Gastroesophageal sphincter (tissue), 4 donors: ENCODE data around the gene CHD6. TPM values are rescaled to one million over a fixed set of nuclear protein-coding genes. Genes with fewer than 3 reads are reported as not detected.

Experiments used
- ATAC-seq: fragments of 150-250 bp; one replicate; pipeline ENCODE4 v1.9.1; 2016; ENCODE audit warnings: mild to moderate bottlenecking, moderate library complexity
- H3K27ac ChIP-seq, 4 donors: fragments of 200-600 bp; sonication (generic) in 3 of 4; 1 replicate in 3 of 4; 2 replicates in 1 of 4; pipeline ENCODE4 v1.5.1; 2016 to 2019
- H3K27me3 ChIP-seq: fragments of 200-600 bp; sonication (generic); one replicate; pipeline ENCODE4 v1.5.1; 2019
- H3K36me3 ChIP-seq, 2 donors: fragments of 200-600 bp; sonication (generic); one replicate each; pipeline ENCODE4 v1.5.1; 2019; ENCODE audit warnings: control low read depth in 1 of 2
- H3K4me1 ChIP-seq, 3 donors: fragments of 200-600 bp; sonication (generic); 1 replicate in 2 of 3; 2 replicates in 1 of 3; pipeline ENCODE4 v1.5.1; 2016 to 2019; ENCODE audit warnings: control low read depth in 2 of 3
- H3K4me3 ChIP-seq, 2 donors: fragments of 200-600 bp; sonication (generic); one replicate each; pipeline ENCODE4 v1.5.1; 2019; ENCODE audit warnings: mild to moderate bottlenecking in 1 of 2, moderate library complexity in 1 of 2
- H3K9me3 ChIP-seq, 3 donors: fragments of 200-600 bp; sonication (generic); one replicate each; pipeline ENCODE4 v1.5.1; 2017 to 2019; ENCODE audit warnings: control low read depth in 2 of 3
- CTCF ChIP-seq, 4 experiments: fragments of 200-600 bp in 2 of 4; fragments of 450-650 bp in 2 of 4; sonication (generic) in 1 of 4; IDR thresholded peaks; one replicate each; pipeline ENCODE4 v1.5.1; 2017 to 2019; ENCODE audit warnings: antibody characterized with exemption in 4 of 4, mild to moderate bottlenecking in 2 of 4, moderate library complexity in 2 of 4
- EP300 ChIP-seq: sonication (generic); formaldehyde crosslinking; IDR thresholded peaks from one replicate; pipeline ENCODE4 v1.6.1; 2017; ENCODE audit warnings: antibody characterized with exemption, mild to moderate bottlenecking
- POLR2A ChIP-seq, 2 donors: fragments of 450-650 bp; IDR thresholded peaks; one replicate each; pipeline ENCODE4 v1.6.1; 2017; ENCODE audit warnings: antibody characterized with exemption in 2 of 2, mild to moderate bottlenecking in 2 of 2, moderate library complexity in 1 of 2
- POLR2AphosphoS5 ChIP-seq: sonication (generic); formaldehyde crosslinking; IDR thresholded peaks from one replicate; pipeline ENCODE4 v1.6.1; 2017; ENCODE audit warnings: antibody characterized with exemption
- WGBS, 2 donors: methylation state at CpG; one replicate each; pipeline ENCODE4 v1.1.5; 2018; ENCODE audit warnings: low coverage in 1 of 2; 5-methylcytosine and 5-hydroxymethylcytosine counted together
- total RNA-seq, 4 donors: library from RNA; depleted of rRNA; stranded (reverse); fragments of >200 nt; gene quantifications; one replicate each; pipeline ENCODE4 v1.1.0, GENCODE V29; 2016

CHD6 gene
- total RNA-seq, 4 donors from 2014 or later = 37.4 to 58.3 (median 40.4) TPM

DNA sequence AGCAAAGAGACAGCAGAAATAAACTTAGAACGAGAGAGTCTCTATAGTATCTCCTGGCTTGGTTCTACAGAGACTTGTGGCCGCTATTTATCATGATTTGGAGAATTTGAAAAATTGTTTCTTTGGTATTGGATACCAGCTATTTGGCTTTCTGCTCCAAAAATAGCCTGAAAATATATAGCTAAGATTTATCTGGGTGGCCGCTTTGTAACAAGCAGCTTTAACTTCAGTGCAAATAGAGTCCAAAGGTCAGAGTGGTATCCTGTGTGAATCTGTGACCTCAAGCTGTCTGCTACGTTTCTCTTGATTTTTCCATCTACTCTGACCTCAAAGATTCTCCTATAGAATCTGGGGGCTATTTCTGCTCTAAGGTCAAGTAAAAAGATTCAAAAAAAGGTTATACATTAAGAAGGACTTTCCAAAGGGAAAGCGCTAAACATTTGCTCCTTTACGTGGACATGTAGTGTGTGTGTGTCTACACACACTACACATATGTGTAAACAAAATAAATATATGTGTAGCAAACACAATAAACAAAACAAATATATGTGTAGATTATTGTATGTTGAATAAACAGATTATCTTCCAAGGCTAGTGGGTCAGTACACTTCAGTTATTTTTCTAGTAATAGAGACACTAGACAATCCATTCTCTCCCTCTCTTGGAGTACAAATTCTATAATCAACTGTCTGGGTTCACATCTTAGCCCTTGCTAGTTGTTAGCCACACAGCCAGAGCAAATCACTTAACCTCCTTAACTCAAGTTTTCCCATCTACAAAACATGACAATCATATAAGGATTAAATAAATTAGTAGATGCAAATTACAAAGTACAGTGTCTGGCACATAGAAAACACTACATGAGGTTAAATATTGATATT lies 40.8 kb downstream of the CHD6 start:
- no peak for ATAC-seq
- Histone ChIP-seq H3K9me3 (no peaks in the 10 kb centered on the region), H3K27ac (no peak overlapping the region), H3K27me3 (no peaks in the 10 kb centered on the region), H3K4me3 (no peak overlapping the region), H3K36me3 (no peaks in the 10 kb centered on the region), H3K4me1 (peaks cover 2 to 76% (median 13%) of the 10 kb centered on the region in 3 donors)
- WGBS, 2 donors = 61 to 62% methylated on average over 6 of the region's 6 CpGs
- TF ChIP-seq POLR2A (IDR thresholded peaks at IDR 0.05) (no peak), CTCF (IDR thresholded peaks at IDR 0.05) (no peak), EP300 (no peak), POLR2AphosphoS5 (no peak)

DNA sequence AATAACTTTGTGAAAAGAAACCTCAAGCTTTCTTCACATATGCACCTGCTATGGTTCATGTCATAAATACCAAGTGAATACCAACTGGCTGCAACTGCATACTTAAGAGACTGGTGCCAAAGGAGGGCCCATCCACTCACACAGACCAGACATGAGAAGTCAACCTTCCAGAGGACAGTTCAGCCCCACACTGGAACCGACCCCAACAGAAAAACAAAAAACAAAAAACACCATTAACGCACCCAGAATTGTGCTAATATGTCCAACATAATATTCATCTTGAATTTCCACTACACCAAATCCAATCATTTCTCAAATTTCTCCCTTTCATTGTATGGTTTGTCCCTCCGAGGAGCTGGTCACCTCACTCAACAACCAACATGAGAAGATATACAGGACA lies 42.8 kb downstream of the CHD6 start:
- peaks cover 2 to 85% (median 27%) of the 10 kb centered on the region in 3 donors for H3K4me1 ChIP-seq
- no peaks in the 10 kb centered on the region for H3K27me3 ChIP-seq
- no peak for TF ChIP-seq POLR2A (IDR thresholded peaks at IDR 0.05)
- TF ChIP-seq EP300 = no peak
- TF ChIP-seq POLR2AphosphoS5 = no peak
- TF ChIP-seq CTCF (IDR thresholded peaks at IDR 0.05) = no peak
- no peak overlapping the region for H3K27ac ChIP-seq
- H3K9me3 ChIP-seq = no peaks in the 10 kb centered on the region
- WGBS, 2 donors = 98 to 100% methylated on average over 2 to 3 of the region's 3 CpGs
- no peak overlapping the region for H3K4me3 ChIP-seq
- H3K36me3 ChIP-seq = no peaks in the 10 kb centered on the region
- ATAC-seq = no peak

DNA sequence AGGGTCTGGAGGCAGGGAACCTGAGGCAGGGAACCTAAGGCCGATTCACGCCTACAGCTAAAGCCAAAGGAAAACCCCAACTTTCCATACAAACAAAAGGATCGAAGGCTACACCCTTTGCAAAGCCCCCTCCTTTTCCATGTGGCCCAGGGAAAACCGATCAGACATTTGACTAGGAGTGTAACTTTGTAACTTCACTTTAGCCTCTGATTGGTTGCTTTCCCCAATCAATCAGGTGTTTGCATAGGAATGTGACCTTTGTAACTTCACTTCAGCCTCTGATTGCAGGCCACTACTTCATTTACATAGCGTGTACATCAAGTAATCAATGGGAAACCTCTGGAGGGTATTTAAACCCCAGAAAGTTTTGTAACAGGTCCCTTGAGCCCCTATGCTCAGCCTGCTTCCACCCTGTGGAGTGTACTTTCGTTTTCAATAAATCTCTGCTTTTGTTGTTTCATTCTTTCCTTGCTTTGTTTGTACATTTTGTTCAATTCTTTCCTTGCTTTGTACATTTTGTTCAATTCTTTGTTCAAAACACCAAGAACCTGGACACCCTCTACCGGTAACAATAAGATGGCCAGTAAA lies 43.3 kb downstream of the CHD6 start:
- peaks cover 2 to 85% (median 22%) of the 10 kb centered on the region in 3 donors for H3K4me1 ChIP-seq
- no peak for ATAC-seq

GRCh38 chr20:41573955-41574354 lies 44.2 kb downstream of the CHD6 start:
- no peak overlapping the region for H3K27ac ChIP-seq
- 42 to 67% methylated on average over 1 to 2 of the region's 2 CpGs for WGBS, 2 donors
- H3K4me3 ChIP-seq = no peak overlapping the region
- no peaks in the 10 kb centered on the region for H3K9me3 ChIP-seq
- H3K4me1 ChIP-seq = peaks cover 2 to 85% (median 22%) of the 10 kb centered on the region in 3 donors
- no peaks in the 10 kb centered on the region for H3K36me3 ChIP-seq
- H3K27me3 ChIP-seq = no peaks in the 10 kb centered on the region
- ATAC-seq = no peak
- TF ChIP-seq EP300 (no peak), CTCF (IDR thresholded peaks at IDR 0.05) (no peak), POLR2A (IDR thresholded peaks at IDR 0.05) (no peak), POLR2AphosphoS5 (no peak)

More for the DNA sequence above, 43.3 kb downstream of the CHD6 start:
- 87 to 97% methylated on average over 5 to 7 of the region's 7 CpGs for WGBS, 2 donors
- Histone ChIP-seq H3K36me3 (no peaks in the 10 kb centered on the region), H3K27ac (no peak overlapping the region), H3K4me3 (no peak overlapping the region), H3K9me3 (no peaks in the 10 kb centered on the region), H3K27me3 (no peaks in the 10 kb centered on the region)
- no peak for TF ChIP-seq EP300
- TF ChIP-seq CTCF (IDR thresholded peaks at IDR 0.05) = no peak
- no peak for TF ChIP-seq POLR2AphosphoS5
- no peak for TF ChIP-seq POLR2A (IDR thresholded peaks at IDR 0.05)
